SK-N-SH treated with all-trans-retinoic acid at 6 μM for 48 hours (cell line): Measurements from ENCODE around the gene TBX10.

Source experiments
- ARNTL ChIP-seq: fragments of 450-650 bp; formaldehyde crosslinking; IDR thresholded peaks from 2 replicates; pipeline ENCODE4 v1.5.0; 2020; ENCODE audit warnings: low read depth, mild to moderate bottlenecking, moderate library complexity, borderline replicate concordance
- GLIS3 ChIP-seq: fragments of 250-450 bp; sonication (Bioruptor Pico); IDR thresholded peaks from 2 replicates; pipeline ENCODE4 v1.5.0; 2020; ENCODE audit warnings: mild to moderate bottlenecking, moderate library complexity
- ISL1 ChIP-seq: fragments of 250-450 bp; sonication (Bioruptor Pico); IDR thresholded peaks from 2 replicates; pipeline ENCODE4 v2.1.2; 2022; ENCODE audit warnings: mild to moderate bottlenecking, moderate library complexity
- PPARA ChIP-seq: fragments of 250-450 bp; sonication (Bioruptor Pico); IDR thresholded peaks from 2 replicates; pipeline ENCODE4 v1.5.0; 2020; ENCODE audit warnings: mild to moderate bottlenecking, borderline replicate concordance
- RARB ChIP-seq: fragments of 250-450 bp; sonication (Bioruptor Pico); IDR thresholded peaks from 2 replicates; pipeline ENCODE4 v1.8.0; 2021; ENCODE audit warnings: mild to moderate bottlenecking, moderate library complexity
- SNAI2 ChIP-seq: fragments of 250-450 bp; sonication (Bioruptor Pico); IDR thresholded peaks from 2 replicates; pipeline ENCODE4 v1.5.0; 2020; ENCODE audit warnings: mild to moderate bottlenecking, moderate library complexity
- TCF4 ChIP-seq: fragments of 250-450 bp; sonication (Bioruptor Pico); IDR thresholded peaks from 2 replicates; pipeline ENCODE4 v1.8.0; 2021; ENCODE audit warnings: mild to moderate bottlenecking, moderate library complexity, borderline replicate concordance
- ZC3H10 ChIP-seq: fragments of 250-450 bp; sonication (Bioruptor Pico); IDR thresholded peaks from 2 replicates; pipeline ENCODE4 v1.5.1; 2021; ENCODE audit warnings: mild to moderate bottlenecking, moderate library complexity
- ZFP30 ChIP-seq: fragments of 450-650 bp; formaldehyde crosslinking; IDR thresholded peaks from 2 replicates; pipeline ENCODE4 v1.5.0; 2022; ENCODE audit warnings: mild to moderate bottlenecking, moderate library complexity
- ZNF565 ChIP-seq: fragments of 450-650 bp; formaldehyde crosslinking; conservative IDR thresholded peaks from 2 replicates; pipeline ENCODE4 v1.5.0; 2020; ENCODE audit warnings: low read depth, mild to moderate bottlenecking, moderate library complexity
- TF ChIP-seq, protein P1 (sequence below): fragments of 250-450 bp; sonication (Bioruptor Pico); IDR thresholded peaks from 2 replicates; pipeline ENCODE4 v1.8.0; 2020; ENCODE audit warnings: mild to moderate bottlenecking, moderate library complexity, borderline replicate concordance
- TF ChIP-seq, protein P2 (sequence below): fragments of 250-450 bp; sonication (Bioruptor Pico); IDR thresholded peaks from 2 replicates; pipeline ENCODE4 v1.5.1; 2020; ENCODE audit warnings: low read depth, mild to moderate bottlenecking, moderate library complexity
- TF ChIP-seq, protein P3 (sequence below): fragments of 250-450 bp; sonication (Bioruptor Pico); IDR thresholded peaks from 2 replicates; pipeline ENCODE4 v1.5.0; 2020; ENCODE audit warnings: mild to moderate bottlenecking, moderate library complexity
- TF ChIP-seq, protein P4 (sequence below): fragments of 250-450 bp; sonication (Bioruptor Pico); IDR thresholded peaks from 2 replicates; pipeline ENCODE4 v1.8.0; 2021; ENCODE audit warnings: low read depth, mild to moderate bottlenecking, moderate library complexity, borderline replicate concordance

DNA sequence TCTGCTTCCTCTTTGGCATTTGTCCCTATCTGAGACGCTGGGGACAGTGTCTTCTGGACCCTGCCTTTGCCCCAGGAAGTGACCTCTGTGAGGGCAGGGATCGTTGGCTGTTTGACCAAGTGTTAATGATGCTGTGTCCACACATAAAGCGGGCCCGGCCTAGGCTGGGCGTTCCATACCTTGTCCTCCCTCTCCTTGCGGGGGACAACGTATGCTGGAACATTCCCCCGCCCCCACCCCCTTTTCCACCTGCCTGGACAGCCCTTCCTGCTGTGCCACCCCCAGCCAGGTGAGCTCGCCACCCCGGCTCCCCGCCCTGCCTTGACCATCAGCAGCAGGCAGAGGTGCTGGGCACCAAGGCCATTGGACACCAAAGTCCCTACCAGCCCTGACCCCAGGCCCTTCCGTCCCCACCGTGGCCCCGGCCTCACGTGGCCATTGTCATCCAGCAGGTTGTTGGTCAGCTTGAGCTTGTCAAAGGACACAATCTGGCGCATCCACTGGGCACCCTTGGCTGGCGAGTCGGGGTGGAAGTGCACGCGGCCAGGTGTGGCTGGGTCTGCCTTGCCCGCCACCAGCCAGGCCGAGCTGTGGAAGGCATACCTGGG, 5.7 kb downstream of the TBX10 start:
- TF ChIP-seq, protein P1, sequence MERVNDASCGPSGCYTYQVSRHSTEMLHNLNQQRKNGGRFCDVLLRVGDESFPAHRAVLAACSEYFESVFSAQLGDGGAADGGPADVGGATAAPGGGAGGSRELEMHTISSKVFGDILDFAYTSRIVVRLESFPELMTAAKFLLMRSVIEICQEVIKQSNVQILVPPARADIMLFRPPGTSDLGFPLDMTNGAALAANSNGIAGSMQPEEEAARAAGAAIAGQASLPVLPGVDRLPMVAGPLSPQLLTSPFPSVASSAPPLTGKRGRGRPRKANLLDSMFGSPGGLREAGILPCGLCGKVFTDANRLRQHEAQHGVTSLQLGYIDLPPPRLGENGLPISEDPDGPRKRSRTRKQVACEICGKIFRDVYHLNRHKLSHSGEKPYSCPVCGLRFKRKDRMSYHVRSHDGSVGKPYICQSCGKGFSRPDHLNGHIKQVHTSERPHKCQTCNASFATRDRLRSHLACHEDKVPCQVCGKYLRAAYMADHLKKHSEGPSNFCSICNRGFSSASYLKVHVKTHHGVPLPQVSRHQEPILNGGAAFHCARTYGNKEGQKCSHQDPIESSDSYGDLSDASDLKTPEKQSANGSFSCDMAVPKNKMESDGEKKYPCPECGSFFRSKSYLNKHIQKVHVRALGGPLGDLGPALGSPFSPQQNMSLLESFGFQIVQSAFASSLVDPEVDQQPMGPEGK = no peak
- no peak for TF ChIP-seq ZC3H10 (CRISPR knock-in tag)
- no peak for TF ChIP-seq ZNF565 (CRISPR knock-in tag)
- TF ChIP-seq ZFP30 (CRISPR knock-in tag) = no peak
- TF ChIP-seq RARB (CRISPR knock-in tag) = no peak
- TF ChIP-seq, protein P2, sequence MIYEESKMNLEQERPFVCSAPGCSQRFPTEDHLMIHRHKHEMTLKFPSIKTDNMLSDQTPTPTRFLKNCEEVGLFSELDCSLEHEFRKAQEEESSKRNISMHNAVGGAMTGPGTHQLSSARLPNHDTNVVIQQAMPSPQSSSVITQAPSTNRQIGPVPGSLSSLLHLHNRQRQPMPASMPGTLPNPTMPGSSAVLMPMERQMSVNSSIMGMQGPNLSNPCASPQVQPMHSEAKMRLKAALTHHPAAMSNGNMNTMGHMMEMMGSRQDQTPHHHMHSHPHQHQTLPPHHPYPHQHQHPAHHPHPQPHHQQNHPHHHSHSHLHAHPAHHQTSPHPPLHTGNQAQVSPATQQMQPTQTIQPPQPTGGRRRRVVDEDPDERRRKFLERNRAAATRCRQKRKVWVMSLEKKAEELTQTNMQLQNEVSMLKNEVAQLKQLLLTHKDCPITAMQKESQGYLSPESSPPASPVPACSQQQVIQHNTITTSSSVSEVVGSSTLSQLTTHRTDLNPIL (CRISPR knock-in tag) = no peak
- no peak for TF ChIP-seq TCF4 (CRISPR knock-in tag)
- TF ChIP-seq SNAI2 (CRISPR knock-in tag) = no peak
- no peak for TF ChIP-seq ISL1 (CRISPR knock-in tag)
- TF ChIP-seq ARNTL (CRISPR knock-in tag) = no peak
- TF ChIP-seq, protein P3, sequence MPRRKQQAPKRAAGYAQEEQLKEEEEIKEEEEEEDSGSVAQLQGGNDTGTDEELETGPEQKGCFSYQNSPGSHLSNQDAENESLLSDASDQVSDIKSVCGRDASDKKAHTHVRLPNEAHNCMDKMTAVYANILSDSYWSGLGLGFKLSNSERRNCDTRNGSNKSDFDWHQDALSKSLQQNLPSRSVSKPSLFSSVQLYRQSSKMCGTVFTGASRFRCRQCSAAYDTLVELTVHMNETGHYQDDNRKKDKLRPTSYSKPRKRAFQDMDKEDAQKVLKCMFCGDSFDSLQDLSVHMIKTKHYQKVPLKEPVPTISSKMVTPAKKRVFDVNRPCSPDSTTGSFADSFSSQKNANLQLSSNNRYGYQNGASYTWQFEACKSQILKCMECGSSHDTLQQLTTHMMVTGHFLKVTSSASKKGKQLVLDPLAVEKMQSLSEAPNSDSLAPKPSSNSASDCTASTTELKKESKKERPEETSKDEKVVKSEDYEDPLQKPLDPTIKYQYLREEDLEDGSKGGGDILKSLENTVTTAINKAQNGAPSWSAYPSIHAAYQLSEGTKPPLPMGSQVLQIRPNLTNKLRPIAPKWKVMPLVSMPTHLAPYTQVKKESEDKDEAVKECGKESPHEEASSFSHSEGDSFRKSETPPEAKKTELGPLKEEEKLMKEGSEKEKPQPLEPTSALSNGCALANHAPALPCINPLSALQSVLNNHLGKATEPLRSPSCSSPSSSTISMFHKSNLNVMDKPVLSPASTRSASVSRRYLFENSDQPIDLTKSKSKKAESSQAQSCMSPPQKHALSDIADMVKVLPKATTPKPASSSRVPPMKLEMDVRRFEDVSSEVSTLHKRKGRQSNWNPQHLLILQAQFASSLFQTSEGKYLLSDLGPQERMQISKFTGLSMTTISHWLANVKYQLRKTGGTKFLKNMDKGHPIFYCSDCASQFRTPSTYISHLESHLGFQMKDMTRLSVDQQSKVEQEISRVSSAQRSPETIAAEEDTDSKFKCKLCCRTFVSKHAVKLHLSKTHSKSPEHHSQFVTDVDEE = no peak
- no peak for TF ChIP-seq PPARA
- TF ChIP-seq, protein P4, sequence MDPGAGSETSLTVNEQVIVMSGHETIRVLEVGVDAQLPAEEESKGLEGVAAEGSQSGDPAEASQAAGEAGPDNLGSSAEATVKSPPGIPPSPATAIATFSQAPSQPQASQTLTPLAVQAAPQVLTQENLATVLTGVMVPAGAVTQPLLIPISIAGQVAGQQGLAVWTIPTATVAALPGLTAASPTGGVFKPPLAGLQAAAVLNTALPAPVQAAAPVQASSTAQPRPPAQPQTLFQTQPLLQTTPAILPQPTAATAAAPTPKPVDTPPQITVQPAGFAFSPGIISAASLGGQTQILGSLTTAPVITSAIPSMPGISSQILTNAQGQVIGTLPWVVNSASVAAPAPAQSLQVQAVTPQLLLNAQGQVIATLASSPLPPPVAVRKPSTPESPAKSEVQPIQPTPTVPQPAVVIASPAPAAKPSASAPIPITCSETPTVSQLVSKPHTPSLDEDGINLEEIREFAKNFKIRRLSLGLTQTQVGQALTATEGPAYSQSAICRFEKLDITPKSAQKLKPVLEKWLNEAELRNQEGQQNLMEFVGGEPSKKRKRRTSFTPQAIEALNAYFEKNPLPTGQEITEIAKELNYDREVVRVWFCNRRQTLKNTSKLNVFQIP = no peak
- TF ChIP-seq GLIS3 = no peak
